Stimulated activated CD8-positive, alpha-beta memory T cell treated with anti-CD3 and anti-CD28 coated beads, Interleukin-7, amount 100 ng/mL, for 4 hours (primary cell): ENCODE measurements around the gene P2RY8.
"Not testable (repeated sequence)": the region's sequence is repeated elsewhere in the genome, so short reads cannot be mapped to it uniquely, and the experiment has no call there.

ENCODE experiments used
- DNase-seq, 2 donors: peaks; one replicate each; pipeline ENCODE4 v3.0.0-alpha.2; 2020; ENCODE audit warnings: low read depth in 2 of 2

The P2RY8 gene

DNA sequence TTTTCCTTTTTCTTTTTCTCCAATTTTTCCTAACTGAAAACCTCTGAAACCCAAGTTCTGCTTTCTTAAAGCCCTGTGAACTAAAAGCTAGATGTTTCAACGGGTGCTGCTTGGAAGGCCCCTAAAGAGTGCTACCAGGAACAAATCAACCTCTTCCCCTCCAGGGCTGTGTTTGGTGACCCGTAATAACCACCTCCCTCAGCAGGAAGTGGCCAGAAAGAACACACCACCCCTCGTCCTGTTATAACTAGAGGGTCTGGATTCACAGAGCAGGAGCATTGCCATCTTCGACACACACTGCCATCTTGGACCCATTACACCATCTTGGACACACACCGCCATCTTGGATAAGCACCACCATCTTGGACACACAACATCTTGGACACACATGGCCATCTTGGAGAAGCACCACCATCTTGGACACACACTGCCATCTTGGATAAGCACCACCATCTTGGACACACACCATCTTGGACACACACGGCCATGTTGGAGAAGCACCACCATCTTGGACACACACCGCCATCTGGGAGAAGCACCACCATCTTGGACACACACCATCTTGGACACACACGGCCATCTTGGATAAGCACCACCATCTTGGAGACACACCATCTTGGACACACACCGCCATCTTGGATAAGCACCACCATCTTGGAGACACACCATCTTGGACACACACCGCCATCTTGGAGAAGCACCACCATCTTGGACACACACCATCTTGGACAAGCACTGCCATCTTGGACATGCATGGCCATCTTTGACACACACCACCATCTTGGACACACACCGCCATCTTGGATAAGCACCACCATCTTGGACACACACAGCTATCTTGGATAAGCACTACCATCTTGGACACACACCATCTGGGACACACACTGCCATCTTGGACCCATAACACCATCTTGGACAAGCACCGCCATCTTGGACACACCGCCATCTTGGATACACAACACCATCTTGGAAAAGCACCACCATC lies 89.7 kb downstream of the P2RY8 start:
- not testable (repeated sequence) for DNase-seq

DNA sequence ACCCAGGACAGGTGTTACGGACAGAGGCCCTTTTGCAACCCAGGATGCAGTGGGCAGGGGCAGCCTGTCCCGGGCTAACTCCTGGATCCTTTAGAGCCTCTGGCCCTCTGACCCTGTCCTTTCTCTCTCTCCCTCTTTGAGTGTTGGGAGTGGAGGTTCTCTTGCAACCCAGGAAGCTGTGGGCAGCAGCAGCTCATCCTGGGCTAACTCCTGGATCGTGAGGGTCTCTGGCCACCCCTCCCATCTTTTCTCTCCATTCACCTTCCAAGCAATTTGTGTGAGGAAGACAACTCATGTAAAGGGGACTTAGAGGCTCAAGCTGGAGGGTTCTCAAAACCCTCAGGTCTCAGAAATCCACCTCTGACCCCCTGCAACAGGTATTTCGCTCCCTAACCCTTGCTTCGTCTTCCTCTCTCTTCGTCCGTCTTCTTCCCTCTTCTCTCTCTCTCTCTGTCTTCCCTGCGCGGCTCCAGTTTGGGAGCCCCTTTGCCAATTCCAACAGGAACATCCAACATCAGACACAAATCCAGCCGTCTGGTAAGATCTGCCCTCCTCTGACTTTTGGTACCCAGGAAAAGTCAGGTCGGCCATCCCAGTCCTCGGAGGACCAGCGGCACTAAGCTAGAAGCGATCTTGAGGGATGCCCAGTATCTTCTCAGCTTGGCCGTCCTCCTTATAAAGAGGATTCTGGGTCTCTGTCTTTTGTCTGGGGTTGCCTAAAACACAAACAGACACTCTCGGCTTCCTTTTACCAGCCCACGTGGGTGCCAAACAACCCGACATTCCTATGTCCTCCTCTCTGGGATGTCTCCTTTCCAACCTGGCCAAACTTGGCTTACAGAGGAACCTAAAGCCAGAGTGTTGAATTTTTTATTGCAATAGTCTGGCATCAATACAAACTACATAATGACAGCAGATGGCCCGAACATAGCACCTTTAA lies 92.2 kb downstream of the P2RY8 start:
- no peak for DNase-seq

DNA sequence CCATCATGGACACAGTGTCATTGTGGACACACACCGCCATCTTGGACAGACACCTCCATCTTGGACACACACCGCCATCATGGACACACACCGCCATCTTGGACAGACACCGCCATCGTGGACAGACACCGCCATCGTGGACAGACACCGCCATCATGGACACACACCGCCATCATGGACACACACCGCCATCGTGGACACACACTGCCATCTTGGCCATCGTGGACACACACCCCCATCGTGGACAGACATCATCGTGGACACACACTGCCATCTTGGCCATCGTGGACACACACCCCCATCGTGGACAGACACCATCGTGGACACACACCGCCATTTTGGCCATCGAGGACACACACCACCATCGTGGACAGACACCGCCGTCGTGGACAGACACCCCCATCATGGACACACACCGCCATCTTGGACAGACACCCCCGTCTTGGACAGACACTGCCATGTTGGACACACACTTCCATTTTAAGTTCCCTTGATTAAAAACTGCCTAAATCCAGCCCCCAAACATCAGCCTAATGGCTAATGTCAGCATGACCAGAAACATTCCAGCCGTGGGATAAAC lies 93.4 kb downstream of the P2RY8 start:
- no peak for DNase-seq

DNA sequence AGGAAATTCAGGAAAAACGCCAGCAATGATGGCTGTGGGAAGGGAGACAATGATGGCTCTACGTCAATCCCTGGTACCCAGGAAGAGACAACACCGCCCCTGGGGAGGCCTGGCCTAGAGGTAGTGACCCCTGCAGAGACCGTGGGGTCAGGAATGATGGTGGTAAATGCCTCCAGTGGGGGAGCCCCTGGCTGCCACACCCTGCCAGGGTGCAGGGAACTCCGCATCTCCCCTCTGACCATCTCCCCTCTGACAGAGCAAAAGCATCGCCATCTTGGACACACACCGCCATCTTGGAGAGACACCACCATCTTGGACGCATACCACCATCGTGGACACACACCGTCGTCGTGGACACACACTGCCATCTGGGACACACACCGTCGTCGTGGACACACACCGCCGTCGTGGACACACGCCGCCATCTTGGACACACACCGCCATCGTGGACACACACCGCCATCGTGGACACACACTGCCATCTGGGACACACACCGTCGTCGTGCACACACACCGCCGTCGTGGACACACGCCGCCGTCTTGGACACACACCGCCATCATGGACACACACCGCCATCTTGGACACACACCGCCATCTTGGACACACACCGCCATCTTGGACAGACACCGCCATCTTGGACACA lies 94.1 kb downstream of the P2RY8 start:
- no peak for DNase-seq

DNA sequence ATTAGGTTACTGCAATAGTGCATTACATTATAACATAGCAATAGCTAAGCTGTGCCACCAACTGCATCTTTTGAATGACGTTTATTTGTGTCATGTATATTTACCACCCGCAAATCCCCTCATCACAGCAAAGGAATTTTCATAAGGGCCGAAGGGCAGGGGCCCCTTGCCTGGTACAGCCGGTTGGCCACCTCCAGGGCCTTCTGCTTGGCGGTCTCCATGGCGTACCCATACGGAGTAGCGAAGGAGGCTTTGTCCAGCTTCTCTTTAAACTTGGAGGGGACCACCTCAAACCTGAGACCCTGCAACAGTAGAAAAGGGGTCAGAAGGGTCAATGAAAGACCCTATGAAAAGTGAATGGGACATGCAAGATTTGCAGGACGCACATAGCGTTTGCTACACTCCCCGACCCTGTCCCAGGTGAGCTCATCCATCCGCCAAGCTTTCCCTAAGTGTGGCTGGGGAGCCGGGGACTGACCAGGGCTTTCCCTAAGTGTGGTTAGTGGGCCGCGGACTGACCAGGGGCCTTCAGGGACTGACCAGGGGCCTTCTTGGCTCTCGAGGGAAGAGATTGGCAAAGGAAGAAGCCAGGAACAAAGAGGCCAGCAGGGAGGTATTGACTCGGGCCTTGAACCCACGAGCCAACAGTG lies 94.8 kb downstream of the P2RY8 start:
- DNase-seq = no peak

DNA sequence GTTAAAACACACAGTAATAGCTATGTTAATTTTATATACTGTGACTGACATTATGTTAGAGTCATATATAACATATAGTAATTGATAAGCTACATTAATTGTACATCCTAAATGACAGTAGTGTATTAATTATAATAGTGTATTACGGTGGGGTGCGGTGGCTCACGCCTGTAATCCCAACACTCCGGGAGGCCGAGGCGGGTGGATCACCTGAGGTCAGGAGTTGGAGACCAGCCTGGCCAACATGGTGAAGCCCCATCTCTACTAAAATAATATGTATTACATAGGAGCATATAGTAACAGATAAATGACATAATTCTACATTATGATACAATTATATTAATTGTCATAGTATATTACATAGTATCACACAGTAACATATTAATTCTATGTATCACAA lies 96.5 kb downstream of the P2RY8 start:
- DNase-seq = no peak

DNA sequence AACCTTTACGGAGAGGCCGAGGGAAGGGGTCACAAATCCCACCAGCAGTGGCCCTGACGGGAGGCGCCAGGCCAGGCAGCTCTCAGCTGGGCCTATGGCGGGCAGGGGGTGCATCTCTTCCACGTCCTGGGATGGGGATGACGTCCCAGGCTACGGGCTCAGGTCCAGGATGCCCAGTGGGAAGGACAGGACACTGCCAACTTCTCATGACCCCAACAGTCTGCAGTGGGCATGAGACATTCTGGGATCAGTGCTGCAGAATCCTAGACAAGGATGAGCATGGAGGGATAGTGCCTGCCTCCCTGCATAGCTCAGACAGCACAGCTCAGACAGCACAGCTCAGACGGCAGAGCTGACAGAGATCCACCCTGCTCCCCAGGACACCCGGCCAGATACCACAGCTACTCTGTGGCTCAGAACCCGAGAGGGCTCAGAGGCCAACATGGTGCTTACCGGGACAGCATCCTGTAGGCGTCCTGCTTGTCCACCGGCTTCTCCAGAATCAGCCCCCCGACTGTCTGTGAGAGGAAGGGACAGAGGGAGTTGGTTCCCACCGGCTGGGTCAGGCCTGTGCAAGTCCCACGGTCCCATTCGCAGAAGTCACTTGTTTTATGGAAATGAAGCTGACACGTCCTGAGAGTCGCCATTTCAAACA lies 101.6 kb downstream of the P2RY8 start:
- DNase-seq = no peak

DNA sequence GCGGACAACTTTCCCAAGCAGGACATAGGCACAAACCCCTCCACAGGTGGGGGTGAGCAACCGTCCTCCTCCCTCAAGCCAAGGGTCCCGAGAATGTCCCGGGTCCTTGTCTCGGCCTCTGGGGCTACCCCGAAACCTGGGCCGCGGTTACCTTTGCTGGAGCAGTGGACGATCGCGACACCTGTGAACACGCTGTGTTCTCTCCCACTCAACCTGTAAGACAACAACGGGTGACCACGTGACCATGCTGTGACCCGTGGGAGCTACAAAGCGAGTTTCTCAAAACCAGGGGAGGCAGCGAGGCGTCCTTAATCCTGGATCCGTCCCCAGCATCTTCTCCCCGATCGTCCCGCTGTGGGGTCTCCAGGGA lies 102.1 kb downstream of the P2RY8 start:
- no peak for DNase-seq

DNA sequence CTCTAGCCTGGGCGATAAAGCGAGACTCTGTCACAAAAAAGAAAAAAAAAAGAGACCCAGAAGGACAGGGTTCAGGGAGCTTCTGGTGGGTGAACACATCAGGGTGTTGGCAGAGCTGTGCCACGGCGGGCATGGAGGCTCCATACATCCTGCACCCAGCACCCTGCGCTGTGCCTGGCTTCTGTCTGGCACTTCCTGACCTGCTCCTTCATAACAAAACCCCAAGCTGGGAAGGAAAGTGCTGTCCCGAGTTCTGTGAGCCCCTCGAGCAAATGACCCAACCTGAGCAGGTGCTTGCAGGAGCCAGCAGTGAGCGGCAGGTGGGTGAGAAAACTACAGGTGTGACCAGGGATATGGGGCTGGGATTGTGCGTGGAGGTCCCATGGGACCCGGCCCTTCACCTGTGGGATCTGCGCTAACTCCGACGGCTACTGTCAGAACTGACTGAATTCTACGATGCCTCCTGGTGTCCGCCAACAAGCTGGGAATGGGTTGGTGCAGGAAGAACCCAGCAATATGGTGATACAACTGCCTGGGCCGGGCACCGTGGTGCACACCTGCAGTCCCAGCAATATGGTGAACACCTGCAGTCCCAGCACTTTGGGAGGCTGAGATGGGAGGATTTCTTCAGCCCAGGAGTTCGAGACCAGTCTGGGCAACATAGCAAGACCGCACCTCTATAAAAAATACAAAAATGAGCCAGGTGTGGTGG lies 103.2 kb downstream of the P2RY8 start:
- no peak for DNase-seq

DNA sequence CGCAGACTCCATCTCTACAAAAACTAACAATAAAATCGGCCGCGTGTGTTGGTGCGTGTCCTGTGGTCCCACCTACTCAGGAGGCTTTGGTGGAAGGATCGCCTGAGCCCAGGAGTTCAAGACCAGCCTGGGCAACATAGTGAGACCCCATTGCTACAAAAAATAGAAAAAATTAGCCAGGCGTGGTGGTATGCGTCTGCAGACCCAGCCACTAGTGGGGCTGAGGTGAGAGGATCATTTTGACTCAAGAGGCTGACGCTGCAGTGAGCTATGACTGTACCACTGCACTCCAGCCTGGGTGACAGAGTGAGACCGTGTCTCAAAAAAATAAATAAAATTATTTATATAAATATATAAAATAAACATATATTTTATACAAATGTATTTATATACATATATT lies 106.5 kb downstream of the P2RY8 start:
- DNase-seq = no peak

DNA sequence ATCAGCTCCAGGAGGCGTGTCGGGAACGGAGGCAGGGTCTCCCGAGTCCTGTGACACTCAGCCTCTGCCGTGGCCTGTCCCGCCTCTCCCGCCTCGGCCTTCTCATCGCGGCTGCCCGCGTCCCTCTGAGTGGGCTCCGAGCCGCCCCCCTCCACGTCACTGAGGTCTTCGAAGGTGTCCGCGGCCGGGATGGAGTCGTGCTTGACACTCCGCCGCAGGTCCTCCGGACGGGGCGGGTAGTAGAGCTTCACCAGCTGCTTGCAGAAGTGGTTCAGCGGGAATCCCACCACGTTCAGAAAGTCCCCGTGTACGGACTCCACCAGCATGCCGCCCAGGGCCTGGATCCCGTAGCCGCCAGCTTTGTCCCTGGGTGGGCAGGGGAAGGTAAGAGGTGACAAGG lies 109.2 kb downstream of the P2RY8 start:
- no peak for DNase-seq

DNA sequence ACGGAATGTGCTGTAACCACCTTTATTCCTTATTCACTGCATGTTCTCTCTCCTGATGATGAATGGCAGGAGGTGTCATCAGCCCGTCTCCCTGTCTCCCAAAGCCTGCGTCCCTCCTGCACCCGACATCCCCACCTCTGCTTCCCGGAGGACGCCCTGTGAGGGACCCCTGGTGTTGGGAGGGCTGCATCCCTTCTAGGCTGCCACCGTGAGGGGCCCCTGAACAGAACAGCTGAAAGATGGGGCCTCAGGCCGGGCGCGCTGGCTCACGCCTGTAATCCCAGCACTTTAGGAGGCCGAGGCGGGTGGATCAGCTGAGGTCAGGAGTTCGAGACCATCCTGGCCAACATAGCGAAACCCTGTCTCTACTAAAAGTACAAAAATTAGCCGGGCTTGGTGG lies 110.7 kb downstream of the P2RY8 start:
- not testable (repeated sequence) for DNase-seq

DNA sequence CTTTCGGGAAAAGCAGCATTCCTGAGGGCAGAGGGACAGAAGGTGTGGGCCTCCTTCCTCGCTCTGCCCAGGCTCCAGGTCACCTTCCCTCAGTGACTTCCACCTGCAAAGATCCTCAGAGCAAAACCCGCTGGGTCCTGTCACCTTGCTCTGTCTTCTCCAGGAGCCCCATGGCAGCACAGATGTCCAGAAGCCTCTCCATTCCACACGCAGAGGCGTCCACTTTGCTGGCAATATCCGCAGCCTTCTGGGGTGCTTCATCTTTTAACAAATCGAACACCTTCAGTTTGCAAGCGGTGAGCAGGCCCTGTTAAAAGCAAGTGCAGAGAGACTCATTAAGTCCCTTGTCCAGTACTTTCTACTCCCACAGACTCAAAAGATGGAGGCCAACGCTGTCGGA lies 111.6 kb downstream of the P2RY8 start:
- DNase-seq = no peak

DNA sequence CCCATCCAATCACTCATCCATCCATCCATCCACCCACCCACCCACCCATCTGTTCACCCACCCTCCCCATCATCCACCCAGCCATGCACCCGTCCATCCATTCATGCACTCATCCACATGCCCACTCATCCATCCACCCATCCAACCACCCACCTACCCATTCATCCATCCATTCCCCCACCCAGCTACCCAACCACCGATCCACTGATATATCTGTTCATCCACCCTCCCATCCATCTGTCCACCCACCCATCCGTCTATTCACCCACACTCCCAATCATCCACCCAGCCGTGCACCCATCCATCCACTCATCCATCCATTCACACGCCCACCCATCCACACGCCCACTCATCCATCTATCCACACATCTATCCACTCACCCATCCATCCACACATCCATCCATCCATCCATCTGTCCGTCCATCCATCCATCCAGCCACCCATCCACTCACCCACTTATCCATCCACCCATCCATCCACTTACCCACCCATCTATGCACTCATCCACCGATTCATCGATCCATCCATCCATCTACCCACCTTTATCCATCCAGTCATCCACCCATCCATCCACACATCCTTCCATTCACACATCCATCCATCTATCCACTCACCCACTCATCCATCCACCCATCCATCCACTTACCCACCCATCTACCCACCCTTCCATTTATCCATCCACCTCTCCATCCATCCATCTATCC lies 112.7 kb downstream of the P2RY8 start:
- no peak for DNase-seq

DNA sequence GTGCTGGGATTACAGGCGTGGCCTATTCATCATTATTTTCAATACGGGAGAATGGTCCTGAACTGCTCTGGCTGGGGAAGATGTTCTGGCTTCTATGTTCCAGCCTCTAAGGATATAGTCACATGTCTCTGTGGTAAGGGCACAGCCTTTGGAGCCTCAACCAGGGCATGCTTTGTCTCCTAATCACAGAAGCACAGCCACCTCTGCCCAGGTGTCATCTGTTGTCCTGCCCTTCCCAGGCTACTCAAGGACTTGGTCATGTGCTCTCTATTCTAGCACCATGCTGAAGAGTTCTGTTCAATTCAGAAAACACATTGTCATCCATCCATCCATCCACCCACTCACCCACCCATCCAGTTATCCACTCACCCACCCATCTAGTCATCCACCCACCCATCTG lies 113.8 kb downstream of the P2RY8 start:
- no peak for DNase-seq

DNA sequence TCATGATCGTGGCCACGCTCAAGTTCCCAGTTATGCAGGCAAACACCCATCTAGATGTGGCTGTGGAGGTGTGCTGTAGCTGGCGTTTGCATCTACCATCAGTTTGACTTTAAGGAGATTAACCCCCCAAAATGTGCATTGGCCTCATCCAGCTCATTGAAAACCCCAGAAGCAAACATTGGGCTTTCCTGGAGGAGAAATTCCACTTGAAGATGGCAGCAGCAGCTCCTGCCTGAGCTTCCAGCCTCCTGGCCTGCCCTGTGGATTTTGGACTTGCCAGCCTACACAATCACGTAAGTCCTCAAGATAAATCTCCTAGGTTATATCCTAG lies 114.9 kb downstream of the P2RY8 start:
- DNase-seq = no peak

DNA sequence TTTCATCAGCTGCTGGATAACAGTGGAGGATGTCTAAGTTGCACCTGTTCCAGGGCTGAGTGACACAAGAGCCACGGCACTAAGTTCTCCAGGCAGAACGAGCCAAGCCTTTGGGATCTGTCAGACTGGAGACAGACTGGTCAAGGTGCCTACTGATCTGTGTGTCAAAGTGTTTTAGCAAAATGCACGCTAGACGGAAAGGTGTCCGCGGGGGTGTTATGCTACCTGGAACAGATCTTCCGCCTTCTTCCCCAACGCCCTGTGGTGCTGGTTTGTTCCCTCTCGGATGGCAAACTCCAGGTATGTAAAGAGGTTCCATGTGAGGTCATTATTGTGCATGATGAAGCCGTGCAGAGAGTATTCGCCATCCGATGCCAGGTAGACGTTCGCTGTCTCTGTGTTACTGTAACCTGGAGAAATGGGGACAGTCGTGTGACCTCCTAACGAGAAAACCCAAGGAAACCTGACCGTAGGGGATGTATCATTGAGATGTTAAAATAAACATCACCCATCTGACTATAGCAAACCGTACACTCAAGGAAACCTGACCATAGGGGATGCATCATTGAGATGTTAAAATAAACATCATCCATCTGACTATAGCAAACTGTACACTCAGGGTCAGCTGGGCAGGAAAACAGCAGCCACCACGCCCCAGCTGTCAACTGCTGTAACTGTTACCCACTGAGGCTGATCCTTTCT lies 115.4 kb downstream of the P2RY8 start:
- no peak for DNase-seq

DNA sequence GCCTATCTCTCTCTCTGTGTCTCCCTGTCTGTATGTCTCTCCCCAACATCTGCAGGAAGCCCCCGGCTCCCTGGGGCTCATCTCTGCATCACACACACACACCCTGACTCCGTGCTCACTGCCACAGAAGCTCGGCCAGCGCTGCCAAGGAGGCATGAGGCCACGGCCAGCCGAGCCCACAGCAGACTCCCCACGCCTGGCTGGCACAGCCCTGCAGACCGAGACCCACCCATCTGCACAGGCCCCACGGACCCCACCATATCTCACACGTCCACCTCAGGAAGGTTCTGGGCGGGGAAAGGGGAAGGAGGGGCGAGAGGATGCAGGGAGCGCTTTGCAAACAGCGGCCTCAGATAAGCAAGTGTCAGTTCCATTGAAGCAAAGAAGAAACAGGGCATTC lies 116.6 kb downstream of the P2RY8 start:
- no peak for DNase-seq
